Stimulated activated CD4-positive, alpha-beta T cell treated with anti-CD3 and anti-CD28 coated beads, Interleukin-12 subunit alpha, Interleukin-12 subunit beta, amount 100 ng/mL, for 24 hours (primary cell): ENCODE measurements around the gene TUBG2.
"Not testable (repeated sequence)": the region's sequence is repeated elsewhere in the genome, so short reads cannot be mapped to it uniquely, and the experiment has no call there.

Experiments used
- DNase-seq, 2 experiments: peaks; one replicate each; pipeline ENCODE4 v3.0.0-alpha.2; 2020; ENCODE audit warnings: low read depth in 2 of 2

The TUBG2 gene

GRCh38 chr17:42659079-42659931 is at the start of gene TUBG2:
TUBG2 (plus strand) TSS chr17:42659284; CDS start chr17:42659504, 220 bp downstream.
- peak; percentile 74 to 79 for DNase-seq

- peak in 1 of 2 experiments; percentile 4 for DNase-seq
Observed at GRCh38 chr17:42609814-42610801, 49.0 kb upstream of the TUBG2 start.

GRCh38 chr17:42612013-42612412 is 47.1 kb upstream of the TUBG2 start:
- no peak for DNase-seq

GRCh38 chr17:42613699-42614295 is 45.3 kb upstream of the TUBG2 start:
- DNase-seq: no peak

GRCh38 chr17:42617956-42618431 is 41.1 kb upstream of the TUBG2 start:
- no peak for DNase-seq

GRCh38 chr17:42618442-42619150 is 40.5 kb upstream of the TUBG2 start:
- no peak for DNase-seq

- not testable (repeated sequence) for DNase-seq
Observed at GRCh38 chr17:42621987-42622386, 37.1 kb upstream of the TUBG2 start.

- no peak for DNase-seq
Observed at GRCh38 chr17:42623271-42623670, 35.8 kb upstream of the TUBG2 start.

- no peak for DNase-seq
Observed at GRCh38 chr17:42623732-42624596, 35.1 kb upstream of the TUBG2 start.

- not testable (repeated sequence) for DNase-seq
Observed at GRCh38 chr17:42627032-42627764, 31.9 kb upstream of the TUBG2 start.

GRCh38 chr17:42629411-42630009 is 29.6 kb upstream of the TUBG2 start:
- DNase-seq: no peak

- DNase-seq: no peak
Observed at GRCh38 chr17:42632949-42633444, 26.1 kb upstream of the TUBG2 start.

- DNase-seq: no peak
Observed at GRCh38 chr17:42639525-42640113, 19.5 kb upstream of the TUBG2 start.

GRCh38 chr17:42640121-42640520 is 19.0 kb upstream of the TUBG2 start:
- DNase-seq: no peak

GRCh38 chr17:42642336-42642735 is 16.7 kb upstream of the TUBG2 start:
- DNase-seq: no peak

- DNase-seq: no peak
Observed at GRCh38 chr17:42647778-42648177, 11.3 kb upstream of the TUBG2 start.

GRCh38 chr17:42651392-42651791 is 7.7 kb upstream of the TUBG2 start:
- DNase-seq: no peak
